PC-9 (cell line): ENCODE measurements around the gene CAP2. TPM values are rescaled to one million over a fixed set of nuclear protein-coding genes. Genes with fewer than 3 reads are reported as not detected.
A peak's percentile ranks its signal among the peaks of the same experiment; 100 is the strongest.

Experiments
- BruUV-seq: library from RNA; stranded (reverse); fragments of 400-500 nt; replicated peaks from 2 replicates; lab custom pipeline; 2021; lab: Mats Ljungman, UMichigan
- CTCF ChIA-PET: fragments of 300-600 bp; sonication (Branson Sonifier 250); formaldehyde crosslinking; loops from one replicate; lab custom pipeline; 2022; ENCODE audit warnings: antibody characterized with exemption; lab: Charles Lee
- POLR2A ChIA-PET: fragments of 300-600 bp; sonication (Branson Sonifier 250); formaldehyde crosslinking; loops from one replicate; lab custom pipeline; 2022; ENCODE audit warnings: antibody characterized with exemption; ENCODE audit not compliant: unreplicated experiment; lab: Charles Lee
- DNase-seq, 2 experiments: peaks; one replicate each; pipeline versions ENCODE4 v3.0.0 to v3.0.0-alpha.2; 2015 to 2022; ENCODE audit warnings: mixed read lengths in 1 of 2
- H2AFZ ChIP-seq: fragments of 200-600 bp; sonication (generic); 2 replicates; pipeline ENCODE4 v1.8.1; 2017; ENCODE audit warnings: antibody characterized with exemption
- H3F3A ChIP-seq: fragments of 200-600 bp; sonication (generic); 2 replicates; pipeline ENCODE4 v1.8.1; 2017; ENCODE audit warnings: antibody characterized with exemption, mild to moderate bottlenecking, low read depth; ENCODE audit not compliant: insufficient read depth
- H3K27ac ChIP-seq: fragments of 200-600 bp; sonication (generic); 2 replicates; pipeline ENCODE4 v1.6.1; 2016; ENCODE audit warnings: mixed run types
- H3K27me3 ChIP-seq: fragments of 200-600 bp; sonication (generic); 2 replicates; pipeline ENCODE4 v1.6.1; 2016; ENCODE audit warnings: low read depth, mixed run types; ENCODE audit not compliant: insufficient read depth
- H3K36me3 ChIP-seq: fragments of 200-600 bp; sonication (generic); 2 replicates; pipeline ENCODE4 v1.6.1; 2016; ENCODE audit warnings: low read depth, mixed run types
- H3K4me1 ChIP-seq: fragments of 200-600 bp; sonication (generic); replicated peaks from 2 replicates; pipeline ENCODE4 v1.6.1; 2016; ENCODE audit warnings: mixed run types; ENCODE audit not compliant: insufficient read depth
- H3K4me2 ChIP-seq: fragments of 200-600 bp; sonication (generic); 2 replicates; pipeline ENCODE4 v1.6.1; 2017; ENCODE audit warnings: mixed run types
- H3K4me3 ChIP-seq: fragments of 200-600 bp; sonication (generic); 2 replicates; pipeline ENCODE4 v1.6.1; 2016; ENCODE audit warnings: mixed run types
- H3K79me2 ChIP-seq: fragments of 200-600 bp; sonication (generic); 2 replicates; pipeline ENCODE4 v1.6.1; 2017; ENCODE audit warnings: low read depth, mixed run types
- H3K9me2 ChIP-seq: fragments of 200-600 bp; sonication (generic); 2 replicates; pipeline ENCODE4 v1.8.1; 2017; ENCODE audit warnings: mild to moderate bottlenecking; ENCODE audit not compliant: insufficient read depth
- H3K9me3 ChIP-seq: fragments of 200-600 bp; sonication (generic); 2 replicates; pipeline ENCODE4 v1.8.1; 2016; ENCODE audit warnings: low read depth; ENCODE audit not compliant: insufficient read depth
- H4K20me1 ChIP-seq: fragments of 200-600 bp; sonication (generic); 2 replicates; pipeline ENCODE4 v1.8.1; 2017; ENCODE audit not compliant: insufficient read depth
- EZH2 ChIP-seq: fragments of 200-600 bp; sonication (generic); IDR thresholded peaks from 2 replicates; pipeline ENCODE4 v1.8.0; 2017; ENCODE audit warnings: antibody characterized with exemption, low read depth
- intact Hi-C: fragments of 100-400 bp; cut with micrococcal nuclease; formaldehyde crosslinking; loops from one replicate; pipeline ENCODE4 v1.10.0; 2022; ENCODE audit not compliant: unreplicated experiment
- total RNA-seq: library from RNA; stranded (reverse); gene quantifications from 2 replicates; pipeline ENCODE4 v1.2.3, GENCODE V29; 2021
- TF ChIP-seq, protein P1 (sequence below): fragments of 200-600 bp; sonication (generic); conservative IDR thresholded peaks from 2 replicates; pipeline ENCODE4 v1.6.1; 2017; ENCODE audit warnings: mixed run types, antibody characterized with exemption, mild to moderate bottlenecking, moderate library complexity

The CAP2 gene
- total RNA-seq, 1 experiment from 2014 or later = 12.0 TPM

- Histone ChIP-seq H3K27ac (no peak overlapping the region), H3K79me2 (no peaks in the 10 kb centered on the region), H3F3A (peaks cover 11% of the 10 kb centered on the region; the same call in 1 of the 2 replicates), H3K36me3 (no peaks in the 10 kb centered on the region), H2AFZ (no peak overlapping the region), H3K4me3 (no peak overlapping the region), H3K9me3 (no peaks in the 10 kb centered on the region), H3K4me2 (no peak overlapping the region), H3K4me1 (peaks cover 11% of the 10 kb centered on the region), H4K20me1 (no peaks in the 10 kb centered on the region), H3K27me3 (no peaks in the 10 kb centered on the region), H3K9me2 (no peaks in the 10 kb centered on the region)
- TF ChIP-seq EZH2 = no peak
- TF ChIP-seq, protein P1, sequence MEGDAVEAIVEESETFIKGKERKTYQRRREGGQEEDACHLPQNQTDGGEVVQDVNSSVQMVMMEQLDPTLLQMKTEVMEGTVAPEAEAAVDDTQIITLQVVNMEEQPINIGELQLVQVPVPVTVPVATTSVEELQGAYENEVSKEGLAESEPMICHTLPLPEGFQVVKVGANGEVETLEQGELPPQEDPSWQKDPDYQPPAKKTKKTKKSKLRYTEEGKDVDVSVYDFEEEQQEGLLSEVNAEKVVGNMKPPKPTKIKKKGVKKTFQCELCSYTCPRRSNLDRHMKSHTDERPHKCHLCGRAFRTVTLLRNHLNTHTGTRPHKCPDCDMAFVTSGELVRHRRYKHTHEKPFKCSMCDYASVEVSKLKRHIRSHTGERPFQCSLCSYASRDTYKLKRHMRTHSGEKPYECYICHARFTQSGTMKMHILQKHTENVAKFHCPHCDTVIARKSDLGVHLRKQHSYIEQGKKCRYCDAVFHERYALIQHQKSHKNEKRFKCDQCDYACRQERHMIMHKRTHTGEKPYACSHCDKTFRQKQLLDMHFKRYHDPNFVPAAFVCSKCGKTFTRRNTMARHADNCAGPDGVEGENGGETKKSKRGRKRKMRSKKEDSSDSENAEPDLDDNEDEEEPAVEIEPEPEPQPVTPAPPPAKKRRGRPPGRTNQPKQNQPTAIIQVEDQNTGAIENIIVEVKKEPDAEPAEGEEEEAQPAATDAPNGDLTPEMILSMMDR = no peak
- no peak for DNase-seq
- ChIA-PET POLR2A (no interaction called here), CTCF (no interaction called here)
- intact Hi-C loops = loop anchor here (5.0 to 10.0 kb wide), 4 partner anchors 173 to 914 kb away; partner anchors contain the start of genes KDM1B, NHLRC1 and TPMT
- BruUV-seq = no TSS peak
These were observed 194.6 kb downstream of the CAP2 start for GRCh38 chr6:17588011-17588410.

GRCh38 chr6:17589406-17590096 lies 196.2 kb downstream of the CAP2 start:
- peak overlapping the region; percentile 24; the same call in 1 of the 2 replicates for H3K27ac ChIP-seq
- TF ChIP-seq, protein P1 = no peak; the same call in 1 of the 2 replicates
- no peak for TF ChIP-seq EZH2
- BruUV-seq = no TSS peak
- CTCF ChIA-PET = interaction anchor here (1.0 to 1.1 kb wide), 3 partner anchors 11 to 214 kb away, joined by 3 to 21 read pairs (median 3); partner anchors contain the start of gene FAM8A1
- H2AFZ ChIP-seq = no peak overlapping the region
- H3K79me2 ChIP-seq = no peaks in the 10 kb centered on the region
- POLR2A ChIA-PET = interaction anchor here (0.5 to 1.0 kb wide), 6 partner anchors 10 to 675 kb away, joined by 3 to 11 read pairs (median 4); partner anchors contain the start of genes DEK and FAM8A1
- peaks cover 10% of the 10 kb centered on the region; the same call in 1 of the 2 replicates for H3F3A ChIP-seq
- no peaks in the 10 kb centered on the region for H3K9me2 ChIP-seq
- no peaks in the 10 kb centered on the region for H3K9me3 ChIP-seq
- H4K20me1 ChIP-seq = no peaks in the 10 kb centered on the region
- H3K27me3 ChIP-seq = no peaks in the 10 kb centered on the region
- peaks cover 11% of the 10 kb centered on the region for H3K4me1 ChIP-seq
- peak; percentile 73 to 94 for DNase-seq
- intact Hi-C loops = loop anchor here (1.0 to 10.0 kb wide), 5 partner anchors 175 to 913 kb away; partner anchors contain the start of genes KDM1B, NHLRC1 and TPMT
- no peak overlapping the region for H3K4me3 ChIP-seq
- H3K36me3 ChIP-seq = no peaks in the 10 kb centered on the region
- H3K4me2 ChIP-seq = peak overlapping the region; percentile 23

DNA sequence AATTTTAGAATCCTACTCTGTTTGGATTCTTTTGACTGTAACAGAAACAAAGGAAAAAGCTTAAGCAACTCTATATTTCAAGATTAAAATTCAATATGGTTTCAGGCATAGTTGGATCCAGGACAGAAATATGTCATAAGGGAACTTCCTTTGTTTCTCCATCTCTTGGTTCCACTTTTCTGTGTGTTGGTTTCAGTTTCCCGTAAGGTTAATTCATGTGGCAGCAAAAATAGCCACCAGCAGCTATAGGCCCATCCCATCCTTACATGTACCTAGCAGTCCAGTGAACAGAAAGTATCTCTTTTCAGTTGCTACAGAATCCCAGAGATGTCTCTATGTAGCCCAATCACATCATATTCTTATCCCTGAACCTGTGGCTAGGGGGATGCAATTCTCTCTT lies 197.9 kb downstream of the CAP2 start:
- no peak overlapping the region for H3K4me3 ChIP-seq
- H3K27me3 ChIP-seq = no peaks in the 10 kb centered on the region
- TF ChIP-seq EZH2 = no peak
- TF ChIP-seq, protein P1 = no peak
- DNase-seq = no peak
- POLR2A ChIA-PET = no interaction called here
- no peak overlapping the region for H3K4me2 ChIP-seq
- peaks cover 11% of the 10 kb centered on the region for H3K4me1 ChIP-seq
- no peaks in the 10 kb centered on the region for H3K9me3 ChIP-seq
- no peaks in the 10 kb centered on the region for H3K9me2 ChIP-seq
- H2AFZ ChIP-seq = no peak overlapping the region; the same call in 1 of the 2 replicates
- CTCF ChIA-PET = no interaction called here
- H3K27ac ChIP-seq = no peak overlapping the region
- BruUV-seq = no TSS peak
- intact Hi-C loops = no loop called here
- no peaks in the 10 kb centered on the region for H3K36me3 ChIP-seq
- H3F3A ChIP-seq = peaks cover 5% of the 10 kb centered on the region; the same call in 1 of the 2 replicates
- no peaks in the 10 kb centered on the region for H3K79me2 ChIP-seq
- H4K20me1 ChIP-seq = no peaks in the 10 kb centered on the region
